GM12875 (cell line): ENCODE measurements around the gene CDC16.

Source experiments
- H3K4me3 ChIP-seq: one replicate; pipeline ENCODE4 v1.5.1; 2011; ENCODE audit warnings: low read depth, low read length, control low read depth
- TF ChIP-seq, protein P1 (sequence below): IDR thresholded peaks from 2 replicates; pipeline ENCODE4 v1.5.1; 2011; ENCODE audit warnings: low read depth, mild to moderate bottlenecking, control low read depth, inconsistent platforms, low read length, moderate library complexity, borderline replicate concordance; ENCODE audit not compliant: insufficient read depth

The CDC16 gene

DNA sequence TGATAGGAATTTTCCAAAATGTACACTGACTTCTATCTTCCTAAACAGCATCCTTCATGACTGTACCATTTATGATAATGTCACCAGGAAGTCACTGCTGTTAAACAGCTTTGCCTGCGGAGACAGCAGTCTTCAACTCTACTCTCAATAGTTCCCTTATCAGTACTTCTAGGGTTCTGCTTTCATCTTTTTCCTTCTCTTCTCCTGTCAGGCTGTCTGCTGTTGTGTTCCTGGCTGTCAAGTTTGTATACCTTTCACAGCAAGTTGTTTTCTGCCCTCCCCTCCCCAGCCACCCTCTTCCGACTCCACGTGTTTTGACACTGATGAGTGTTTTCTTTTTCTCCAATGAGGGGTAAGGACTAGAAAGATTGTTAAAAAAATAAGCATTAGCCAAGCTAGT is 48.9 kb downstream of the CDC16 start:
- H3K4me3 ChIP-seq, result no peak overlapping the region

GRCh38 chr13:114284680-114285079 is 50.0 kb downstream of the CDC16 start:
- TF ChIP-seq, protein P1, sequence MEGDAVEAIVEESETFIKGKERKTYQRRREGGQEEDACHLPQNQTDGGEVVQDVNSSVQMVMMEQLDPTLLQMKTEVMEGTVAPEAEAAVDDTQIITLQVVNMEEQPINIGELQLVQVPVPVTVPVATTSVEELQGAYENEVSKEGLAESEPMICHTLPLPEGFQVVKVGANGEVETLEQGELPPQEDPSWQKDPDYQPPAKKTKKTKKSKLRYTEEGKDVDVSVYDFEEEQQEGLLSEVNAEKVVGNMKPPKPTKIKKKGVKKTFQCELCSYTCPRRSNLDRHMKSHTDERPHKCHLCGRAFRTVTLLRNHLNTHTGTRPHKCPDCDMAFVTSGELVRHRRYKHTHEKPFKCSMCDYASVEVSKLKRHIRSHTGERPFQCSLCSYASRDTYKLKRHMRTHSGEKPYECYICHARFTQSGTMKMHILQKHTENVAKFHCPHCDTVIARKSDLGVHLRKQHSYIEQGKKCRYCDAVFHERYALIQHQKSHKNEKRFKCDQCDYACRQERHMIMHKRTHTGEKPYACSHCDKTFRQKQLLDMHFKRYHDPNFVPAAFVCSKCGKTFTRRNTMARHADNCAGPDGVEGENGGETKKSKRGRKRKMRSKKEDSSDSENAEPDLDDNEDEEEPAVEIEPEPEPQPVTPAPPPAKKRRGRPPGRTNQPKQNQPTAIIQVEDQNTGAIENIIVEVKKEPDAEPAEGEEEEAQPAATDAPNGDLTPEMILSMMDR, result no peak
- H3K4me3 ChIP-seq, result no peak overlapping the region

More for the DNA sequence above, 48.9 kb downstream of the CDC16 start:
- TF ChIP-seq, protein P1, result no peak

DNA sequence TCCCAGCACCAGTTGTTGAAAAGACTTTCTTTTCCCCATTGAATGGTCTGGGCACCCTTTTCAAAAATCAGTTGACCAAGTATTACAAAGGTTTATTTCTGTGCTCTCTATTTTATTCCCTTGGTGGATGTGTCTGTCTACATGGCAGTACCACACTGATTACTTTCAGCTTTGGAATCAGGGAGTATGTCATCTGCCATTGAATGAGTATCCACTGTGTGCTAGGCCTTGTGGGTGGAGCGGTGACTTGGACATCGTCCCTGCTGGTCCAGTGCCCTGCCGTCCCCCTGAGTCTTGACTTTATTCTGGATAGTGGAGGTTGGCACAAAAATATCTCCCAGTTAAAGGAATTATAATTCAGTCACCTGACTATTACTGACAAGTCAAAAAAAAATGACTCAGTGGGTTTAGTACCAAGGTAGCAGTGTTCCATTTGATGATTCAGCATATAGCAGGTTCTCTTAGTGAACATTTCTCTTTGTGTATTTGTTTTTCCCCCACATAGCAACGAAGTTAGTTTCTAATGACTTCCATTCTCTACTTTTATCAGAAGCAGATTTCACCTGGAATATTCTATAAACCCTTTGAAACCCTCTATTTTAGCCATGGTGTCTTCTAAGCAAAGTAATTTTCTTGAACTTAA is 50.6 kb downstream of the CDC16 start:
- TF ChIP-seq, protein P1, result no peak
- H3K4me3 ChIP-seq, result no peak overlapping the region

DNA sequence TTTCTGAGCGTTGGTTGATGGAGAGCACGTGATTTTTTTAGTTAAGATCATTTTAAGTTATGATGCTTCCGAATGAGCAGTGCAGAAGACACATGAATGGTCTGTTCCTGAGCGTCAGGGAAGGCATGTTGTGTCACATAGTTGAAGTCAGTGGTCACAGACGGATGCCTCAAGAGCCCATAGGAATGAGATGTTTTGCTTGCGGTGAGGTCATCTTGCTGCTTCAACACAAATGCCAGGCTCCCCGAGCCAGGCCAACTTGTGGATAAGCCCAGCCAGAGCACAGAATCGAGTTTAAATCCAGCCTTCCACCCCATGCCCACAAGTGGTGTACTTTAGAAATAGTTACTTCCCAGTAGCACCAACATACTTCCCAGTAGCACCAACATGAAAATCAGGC is 52.1 kb downstream of the CDC16 start:
- TF ChIP-seq, protein P1, result no peak

GRCh38 chr13:114288157-114288591 is 53.5 kb downstream of the CDC16 start:
- TF ChIP-seq, protein P1, result no peak
- H3K4me3 ChIP-seq, result no peak overlapping the region

More for the DNA sequence above, 52.1 kb downstream of the CDC16 start:
- no peak overlapping the region for H3K4me3 ChIP-seq

DNA sequence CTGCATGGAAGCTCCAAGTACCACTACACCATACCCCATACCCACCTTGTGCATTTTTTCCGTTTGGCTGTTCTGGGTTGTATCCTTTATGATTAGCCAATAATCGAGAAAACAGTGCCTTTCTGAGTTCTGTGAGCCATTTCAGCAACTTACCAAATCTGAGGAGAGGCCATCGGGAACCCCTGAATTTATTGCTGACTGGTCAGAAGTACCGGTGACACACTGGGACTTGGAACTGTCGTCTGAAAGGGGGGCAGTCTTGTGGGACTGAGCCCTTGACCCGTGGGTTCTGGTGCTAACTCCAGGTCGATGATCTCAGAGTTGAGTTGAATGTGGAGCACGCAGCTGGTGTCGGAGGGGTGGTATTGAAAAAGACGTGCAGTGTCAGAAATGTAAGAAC is 61.8 kb downstream of the CDC16 start:
- no peak overlapping the region for H3K4me3 ChIP-seq
- TF ChIP-seq, protein P1, result no peak

GRCh38 chr13:114296902-114297301 is 62.2 kb downstream of the CDC16 start:
- H3K4me3 ChIP-seq, result no peak overlapping the region
- TF ChIP-seq, protein P1, result no peak
